Measurements from ENCODE around the gene GRAMD1B.

DNA sequence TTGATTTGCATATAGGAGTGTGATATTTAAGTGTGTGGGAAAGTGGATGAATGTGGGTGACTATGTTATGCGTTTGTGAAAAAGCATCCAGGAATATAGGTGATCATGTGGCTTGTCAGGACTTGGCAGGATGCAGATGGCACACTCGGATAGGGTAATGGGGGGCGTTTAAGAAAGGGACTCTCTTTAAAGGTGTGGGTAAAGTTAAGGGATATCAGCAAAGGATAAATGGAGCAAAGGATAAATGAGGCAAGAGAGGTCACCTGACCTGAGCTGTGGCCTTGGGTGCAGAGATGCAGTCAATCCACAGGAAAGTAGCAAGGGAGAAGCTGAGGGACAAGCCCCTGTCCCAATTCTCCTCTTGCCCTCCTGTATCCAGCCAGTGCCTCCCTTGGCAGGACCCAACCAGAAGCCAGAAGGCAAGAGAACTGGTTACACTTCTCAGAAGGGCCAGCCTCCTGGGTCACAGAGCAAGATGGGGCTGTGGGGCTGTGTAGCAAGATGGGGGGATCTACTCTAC lies 47.5 kb upstream of the GRAMD1B start:
- no peak for TF ChIP-seq CTCF (IDR thresholded peaks at IDR 0.05 in 4 of 5, conservative IDR thresholded peaks at IDR 0.05 in 1 of 5)
- TF ChIP-seq POLR2A (IDR thresholded peaks at IDR 0.05) = no peak

All from gastrocnemius medialis (tissue), 4 donors.